ENCODE results near the gene NELFB.

GRCh38 chr9:137215196-137215986 is 39.7 kb upstream of the NELFB start:
- no peak for TF ChIP-seq CTCF (IDR thresholded peaks at IDR 0.05; ENCODE audit: low read depth, low read length)
- no peak for TF ChIP-seq EZH2phosphoT487 (IDR thresholded peaks at IDR 0.05; ENCODE audit: low read depth)

Data from OCI-LY3 (cell line).